Measurements from ENCODE around the gene TCEA2.

The TCEA2 gene

DNA sequence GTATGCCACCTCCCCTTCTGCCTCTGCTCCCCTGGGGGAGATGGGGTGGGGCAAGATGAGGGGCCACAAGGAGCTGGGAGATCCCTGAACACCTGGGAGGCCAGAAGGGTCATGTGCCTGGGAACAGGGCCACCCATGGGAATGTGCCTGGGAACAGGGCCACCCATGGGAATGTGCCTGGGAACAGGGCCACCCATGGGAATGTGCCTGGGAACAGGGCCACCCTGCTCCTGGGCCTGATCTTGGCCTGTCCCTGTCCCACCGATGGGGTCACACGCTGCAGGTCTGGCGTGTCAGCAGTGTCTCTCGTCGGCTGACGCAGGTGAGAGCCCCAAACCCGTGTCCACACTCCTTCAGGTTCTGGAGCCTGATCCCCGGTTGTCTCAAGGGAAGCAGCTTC lies 12.0 kb downstream of the TCEA2 start:
- TF ChIP-seq JUND (IDR thresholded peaks at IDR 0.05; ENCODE audit: low read depth), result no peak
- DNase-seq (ENCODE audit: low read depth in 1 of 2, low spot score in 1 of 2), result no peak
- in situ Hi-C loops (cut with HindIII; ENCODE audit: low pct_unique_long_range_greater_than_20kb, low sequenced_read_pairs), result no loop called here

DNA sequence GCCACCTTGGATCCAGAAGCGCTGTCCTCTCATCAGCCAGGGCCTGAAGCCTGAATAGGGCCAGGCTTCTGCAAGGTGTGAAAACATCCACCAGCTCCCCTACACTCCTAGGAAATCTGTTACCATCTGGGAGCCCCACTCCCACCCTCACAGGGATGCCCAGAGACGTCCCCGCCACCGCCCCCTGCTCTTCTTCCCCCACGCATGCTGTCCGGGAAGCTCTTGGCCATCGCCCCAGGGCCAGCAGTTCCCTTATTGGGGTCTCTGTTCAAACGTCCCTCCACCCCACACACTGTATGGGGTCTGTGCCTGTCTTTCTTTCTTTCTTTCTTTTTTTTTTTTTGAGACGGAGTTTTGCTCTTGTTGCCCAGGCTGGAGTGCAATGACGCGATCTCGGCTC lies 12.6 kb downstream of the TCEA2 start:
- in situ Hi-C loops (cut with HindIII; ENCODE audit: low pct_unique_long_range_greater_than_20kb, low sequenced_read_pairs), result no loop called here
- no peak for TF ChIP-seq JUND (IDR thresholded peaks at IDR 0.05; ENCODE audit: low read depth)
- no peak for DNase-seq (ENCODE audit: low read depth in 1 of 2, low spot score in 1 of 2)

DNA sequence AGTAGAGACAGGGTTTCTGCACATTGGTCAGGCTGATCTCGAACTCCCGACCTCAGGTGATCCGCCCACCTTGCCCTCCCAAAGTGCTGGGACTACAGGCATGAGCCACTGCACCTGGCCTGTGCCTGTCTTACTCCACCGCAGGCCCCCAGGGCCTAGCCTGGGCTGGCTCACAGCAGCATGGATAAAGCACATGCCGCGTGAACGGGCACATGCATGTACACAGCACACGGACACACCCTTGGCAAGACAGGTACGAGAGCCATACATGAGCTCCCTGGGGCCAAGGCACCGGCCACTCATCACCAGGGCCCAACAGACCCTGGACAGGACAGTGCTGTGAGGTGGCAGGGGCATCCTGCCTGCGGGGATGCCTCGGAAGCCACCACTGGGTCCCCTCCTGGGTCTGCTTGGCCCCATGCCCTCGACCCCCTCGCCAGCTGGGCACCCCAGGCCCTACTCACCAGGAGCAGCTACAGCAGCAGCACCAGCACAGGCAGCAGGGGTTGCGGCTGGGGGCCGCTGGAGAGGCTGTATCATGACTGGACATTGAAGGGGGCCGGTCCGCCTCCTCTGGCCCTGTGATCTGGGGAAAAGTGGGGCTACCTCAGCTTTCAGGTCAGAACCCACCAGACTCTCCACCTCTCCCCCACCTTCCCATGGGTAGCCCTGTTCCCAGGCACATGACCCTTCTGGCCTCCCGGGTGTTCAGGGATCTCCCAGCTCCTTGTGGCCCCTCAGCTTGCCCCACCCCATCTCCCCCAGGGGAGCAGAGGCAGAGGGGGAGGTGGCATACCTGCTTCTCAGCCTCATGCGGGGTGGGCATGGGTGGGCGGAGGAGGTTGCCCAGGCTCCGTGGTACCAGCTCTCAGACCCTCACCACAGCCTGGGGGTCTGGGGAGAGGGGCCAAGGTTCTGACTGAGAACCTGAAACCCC lies 13.3 kb downstream of the TCEA2 start:
- in situ Hi-C loops (cut with HindIII; ENCODE audit: low pct_unique_long_range_greater_than_20kb, low sequenced_read_pairs), result no loop called here
- no peak for TF ChIP-seq JUND (IDR thresholded peaks at IDR 0.05; ENCODE audit: low read depth)
- DNase-seq (ENCODE audit: low read depth in 1 of 2, low spot score in 1 of 2), result no peak

DNA sequence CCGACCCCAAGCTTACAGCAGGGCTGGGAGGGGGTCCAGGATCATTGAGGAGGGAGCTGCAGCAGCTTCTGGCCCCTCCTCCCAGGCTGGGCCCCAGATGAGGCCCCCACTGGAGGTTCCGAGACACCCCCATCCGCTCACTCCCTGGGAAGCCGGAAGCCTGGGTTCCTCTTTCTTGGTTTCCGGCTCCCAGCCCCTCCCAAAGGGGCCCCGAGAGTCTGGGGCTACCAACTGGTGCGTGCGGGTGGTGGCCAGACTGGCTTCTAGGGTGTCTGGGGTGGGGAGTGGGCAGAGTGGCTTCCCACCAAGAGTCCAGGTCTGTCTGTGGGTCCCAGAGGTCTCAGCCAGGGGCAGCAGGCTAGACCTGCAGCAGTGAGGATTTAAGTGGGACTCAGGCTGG lies 14.1 kb downstream of the TCEA2 start:
- TF ChIP-seq JUND (IDR thresholded peaks at IDR 0.05; ENCODE audit: low read depth), result no peak
- in situ Hi-C loops (cut with HindIII; ENCODE audit: low pct_unique_long_range_greater_than_20kb, low sequenced_read_pairs), result no loop called here
- DNase-seq (ENCODE audit: low read depth in 1 of 2, low spot score in 1 of 2), result no peak

DNA sequence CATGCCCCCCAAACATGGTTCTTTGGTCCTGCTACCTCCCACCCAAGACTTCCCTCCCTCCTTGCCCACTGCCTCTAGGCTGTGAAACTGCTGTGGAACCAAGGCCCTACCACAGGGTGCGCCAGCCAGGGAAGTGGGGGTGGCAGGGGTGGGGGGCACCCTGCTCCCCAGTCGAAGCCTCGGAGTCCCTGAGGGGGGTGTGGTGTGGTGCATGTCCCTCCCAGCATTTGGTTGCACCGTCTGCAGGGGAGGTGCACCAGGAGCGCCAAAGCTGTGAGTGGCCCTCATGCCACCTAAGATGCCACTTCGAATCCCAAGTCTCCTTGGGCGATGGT lies 14.5 kb downstream of the TCEA2 start:
- DNase-seq (ENCODE audit: low read depth in 1 of 2, low spot score in 1 of 2), result no peak
- TF ChIP-seq JUND (IDR thresholded peaks at IDR 0.05; ENCODE audit: low read depth), result no peak
- in situ Hi-C loops (cut with HindIII; ENCODE audit: low pct_unique_long_range_greater_than_20kb, low sequenced_read_pairs), result no loop called here

DNA sequence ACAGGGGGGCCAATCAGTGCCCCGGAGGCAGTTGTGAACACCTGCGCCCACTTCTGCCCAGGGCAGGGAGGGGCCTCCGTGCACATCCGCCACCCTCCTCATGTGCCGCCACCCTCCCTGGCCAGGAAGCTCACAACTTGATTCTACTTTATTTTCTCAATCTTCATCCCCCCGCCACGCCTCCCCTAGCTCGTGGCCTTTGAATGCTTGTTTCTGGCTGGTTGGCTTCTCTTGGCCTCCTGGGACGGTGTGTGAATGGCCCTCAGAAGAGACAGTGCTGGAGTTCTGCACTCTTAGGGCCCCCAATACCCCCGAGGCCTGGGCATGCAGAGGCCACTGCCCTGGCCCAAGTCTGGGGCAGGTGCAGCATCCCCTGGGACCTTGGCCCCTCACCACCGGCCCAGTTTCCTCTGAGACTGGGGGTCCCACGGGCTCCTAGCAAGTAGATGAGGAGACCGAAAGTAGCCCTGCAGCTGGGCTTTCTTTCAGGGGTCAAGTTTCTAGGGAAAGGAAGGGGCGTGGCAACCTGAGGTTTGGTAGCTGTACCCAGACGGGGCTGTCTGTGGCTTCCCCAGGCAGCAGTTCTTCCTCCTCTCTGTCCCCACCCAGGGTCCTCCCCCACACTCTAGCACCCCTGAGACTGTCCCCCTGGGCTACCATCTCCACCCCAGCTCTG lies 15.0 kb downstream of the TCEA2 start:
- DNase-seq (ENCODE audit: low read depth in 1 of 2, low spot score in 1 of 2), result no peak
- in situ Hi-C loops (cut with HindIII; ENCODE audit: low pct_unique_long_range_greater_than_20kb, low sequenced_read_pairs), result no loop called here
- no peak for TF ChIP-seq JUND (IDR thresholded peaks at IDR 0.05; ENCODE audit: low read depth)

DNA sequence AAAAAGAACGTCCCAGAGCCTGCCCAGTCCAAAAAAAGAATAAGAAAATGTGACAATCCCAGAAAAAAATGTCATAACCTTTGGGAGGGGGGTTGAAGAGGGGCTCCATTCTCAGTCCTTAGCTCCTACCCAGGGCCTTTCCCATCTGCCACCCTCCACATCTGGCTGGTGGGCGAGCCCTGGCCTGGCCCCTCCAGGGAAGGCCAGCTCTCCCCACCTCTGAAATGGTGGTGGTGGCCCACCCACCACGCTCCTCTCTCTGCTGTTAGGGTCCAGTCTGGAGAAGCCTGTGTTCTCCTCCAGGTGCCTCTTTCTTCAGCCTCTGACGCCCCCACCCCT lies 15.9 kb downstream of the TCEA2 start:
- in situ Hi-C loops (cut with HindIII; ENCODE audit: low pct_unique_long_range_greater_than_20kb, low sequenced_read_pairs), result no loop called here
- no peak for DNase-seq (ENCODE audit: low read depth in 1 of 2, low spot score in 1 of 2)
- no peak for TF ChIP-seq JUND (IDR thresholded peaks at IDR 0.05; ENCODE audit: low read depth)

DNA sequence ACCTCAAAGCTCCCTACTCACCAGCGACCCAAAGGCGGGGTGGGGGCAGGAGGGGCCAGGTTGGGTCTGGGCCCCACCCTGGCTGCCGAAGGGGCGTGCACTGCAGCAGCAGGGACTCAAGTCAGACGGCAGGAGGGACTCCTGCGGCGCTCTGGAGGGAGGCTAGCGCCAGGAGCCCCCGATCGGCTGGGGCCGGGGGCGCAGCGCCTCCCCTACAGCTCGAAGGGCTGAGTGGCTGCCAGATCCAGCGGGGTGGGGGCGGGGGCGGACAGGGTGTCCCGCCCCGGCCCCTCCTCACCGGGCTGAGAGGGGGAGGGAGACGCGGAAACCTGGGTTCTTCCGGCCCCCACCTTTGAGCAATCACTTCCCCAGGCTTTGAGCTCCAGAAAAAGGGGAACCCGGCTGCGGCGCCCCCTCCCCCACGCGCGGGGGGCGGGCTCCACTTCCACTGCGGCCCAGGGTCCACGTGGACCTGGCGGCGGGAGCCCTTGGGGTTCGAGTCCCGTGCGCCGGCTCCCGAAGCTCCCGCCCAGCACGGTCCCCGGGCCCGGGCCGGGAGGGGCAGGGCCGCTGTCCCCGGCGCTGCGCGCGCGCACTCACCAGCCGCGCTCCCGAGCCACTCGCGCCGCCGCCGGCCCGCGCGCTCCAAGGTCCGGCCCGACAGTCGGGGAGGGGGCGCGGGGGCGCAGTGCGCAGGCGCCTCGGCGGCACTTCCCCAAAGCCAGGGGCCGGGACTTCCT lies 16.4 kb downstream of the TCEA2 start, which contains the start of gene RGS19:
TSS of gene RGS19 (minus strand) at position 246 of the 740 bp plus-strand sequence. CDS start 2,632 bp downstream, outside the sequence.
- no peak for TF ChIP-seq JUND (IDR thresholded peaks at IDR 0.05; ENCODE audit: low read depth)
- DNase-seq (ENCODE audit: low read depth in 1 of 2, low spot score in 1 of 2), result peak; percentile 72 to 86
- in situ Hi-C loops (cut with HindIII; ENCODE audit: low pct_unique_long_range_greater_than_20kb, low sequenced_read_pairs), result no loop called here

DNA sequence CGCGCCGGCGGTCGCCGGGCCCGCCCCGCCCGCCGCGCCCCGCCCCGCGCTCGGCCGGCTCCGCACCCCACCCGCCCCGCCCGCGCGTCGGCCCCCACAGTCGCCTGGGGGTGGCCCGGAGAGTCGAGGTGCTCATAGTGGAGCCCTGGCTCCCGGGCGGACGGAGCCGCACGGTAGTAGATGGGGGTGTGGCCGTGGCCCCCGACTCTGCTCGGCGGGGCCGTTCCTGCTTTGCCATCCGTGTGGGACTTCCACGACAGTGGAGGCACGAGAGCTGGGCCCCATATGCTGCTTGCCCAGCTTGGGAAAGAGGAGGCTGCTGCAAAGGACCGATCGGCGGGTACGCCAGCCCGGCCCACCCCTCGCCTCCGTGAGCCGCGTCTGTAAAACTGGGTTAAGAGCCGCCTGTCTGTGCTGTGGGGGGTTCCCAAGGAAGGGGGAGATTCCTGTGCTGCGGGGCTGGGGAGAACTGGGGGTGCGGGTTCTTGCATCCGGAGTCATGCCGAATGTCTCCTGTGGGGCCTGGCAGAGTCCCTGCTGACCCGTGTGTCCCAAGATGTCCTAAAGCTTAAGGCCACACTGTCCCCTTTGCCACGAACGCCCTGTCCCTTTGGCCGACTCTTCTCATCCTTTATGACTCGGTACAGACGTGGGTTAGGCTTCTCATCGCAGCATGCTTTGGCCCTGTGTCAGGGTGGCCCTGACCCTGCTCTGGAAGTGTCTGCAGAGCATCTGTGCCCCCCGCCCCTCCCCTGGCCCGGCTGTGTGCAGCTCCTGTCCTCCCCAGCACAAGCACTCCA lies 17.2 kb downstream of the TCEA2 start, which contains the start of gene OPRL1:
TSS of gene OPRL1 (plus strand) at position 70 of the 800 bp plus-strand sequence. CDS start 12,639 bp downstream, outside the sequence.
- no peak for DNase-seq (ENCODE audit: low read depth in 1 of 2, low spot score in 1 of 2)
- in situ Hi-C loops (cut with HindIII; ENCODE audit: low pct_unique_long_range_greater_than_20kb, low sequenced_read_pairs), result no loop called here
- no peak for TF ChIP-seq JUND (IDR thresholded peaks at IDR 0.05; ENCODE audit: low read depth)

DNA sequence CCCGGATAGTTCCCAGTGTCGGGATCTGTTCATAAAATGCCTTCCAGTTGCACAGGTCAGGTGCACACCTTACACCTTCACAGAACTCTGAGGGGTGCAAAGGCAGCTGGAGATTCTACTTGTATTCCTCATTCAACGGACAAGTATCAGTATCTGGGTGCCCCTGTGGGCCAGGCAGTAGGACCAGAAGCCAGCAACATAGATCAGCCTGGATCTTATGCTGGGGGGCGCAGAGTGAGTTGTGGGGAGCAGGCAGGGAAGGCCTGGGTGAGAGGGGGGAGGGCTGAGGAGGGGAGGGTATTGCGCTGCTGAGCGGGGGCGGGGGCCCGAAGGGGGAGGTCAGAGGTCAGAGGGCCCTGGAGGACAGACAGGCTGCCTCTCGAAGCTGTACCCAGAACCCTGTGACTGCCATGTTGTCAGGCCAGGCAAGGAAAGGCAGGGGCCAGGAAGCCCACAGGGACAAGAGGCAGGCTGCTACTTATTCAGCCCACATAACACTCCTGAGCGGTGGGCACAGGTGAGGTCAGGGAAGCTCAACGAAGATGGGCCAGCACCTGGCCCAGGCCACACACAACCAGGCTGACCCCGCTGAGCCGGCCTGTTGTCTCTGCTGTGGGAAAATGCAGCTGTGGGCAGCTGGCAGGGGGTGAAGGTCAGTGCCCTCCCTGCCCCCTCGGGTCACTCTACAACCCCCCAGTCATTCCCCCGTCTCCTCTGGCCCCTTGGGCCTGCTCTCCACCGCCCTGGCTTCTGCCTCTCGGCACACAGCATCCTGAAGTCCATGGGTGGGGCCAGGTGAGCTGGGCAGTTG lies 18.0 kb downstream of the TCEA2 start:
- no peak for TF ChIP-seq JUND (IDR thresholded peaks at IDR 0.05; ENCODE audit: low read depth)
- no peak for DNase-seq (ENCODE audit: low read depth in 1 of 2, low spot score in 1 of 2)
- in situ Hi-C loops (cut with HindIII; ENCODE audit: low pct_unique_long_range_greater_than_20kb, low sequenced_read_pairs), result no loop called here

DNA sequence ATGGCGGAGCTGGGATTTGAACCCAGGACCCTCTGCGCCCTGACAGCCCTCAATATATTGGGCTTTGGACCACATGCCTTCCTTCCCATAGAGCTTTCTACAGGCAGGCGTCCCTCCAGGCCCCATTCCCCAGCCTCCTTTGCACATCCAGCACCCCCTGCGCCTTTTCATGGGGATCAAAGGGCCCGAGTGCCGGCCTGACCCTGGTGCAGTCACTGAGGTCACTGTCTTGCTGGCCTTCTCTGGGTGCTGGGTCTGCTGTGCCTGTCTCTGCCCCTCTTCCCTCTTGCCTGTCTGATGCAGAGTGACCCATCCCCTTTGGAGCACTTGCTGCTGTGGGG lies 18.6 kb downstream of the TCEA2 start:
- TF ChIP-seq JUND (IDR thresholded peaks at IDR 0.05; ENCODE audit: low read depth), result no peak
- DNase-seq (ENCODE audit: low read depth in 1 of 2, low spot score in 1 of 2), result no peak
- in situ Hi-C loops (cut with HindIII; ENCODE audit: low pct_unique_long_range_greater_than_20kb, low sequenced_read_pairs), result no loop called here

Measured in T47D (cell line).